Activated gamma-delta T cell (primary cell): ENCODE measurements around the gene DAPK1.

Experiments used
- DNase-seq: peaks from one replicate; lab custom pipeline; 2025; lab: John Stamatoyannopoulos, UW

DAPK1 gene

DNA sequence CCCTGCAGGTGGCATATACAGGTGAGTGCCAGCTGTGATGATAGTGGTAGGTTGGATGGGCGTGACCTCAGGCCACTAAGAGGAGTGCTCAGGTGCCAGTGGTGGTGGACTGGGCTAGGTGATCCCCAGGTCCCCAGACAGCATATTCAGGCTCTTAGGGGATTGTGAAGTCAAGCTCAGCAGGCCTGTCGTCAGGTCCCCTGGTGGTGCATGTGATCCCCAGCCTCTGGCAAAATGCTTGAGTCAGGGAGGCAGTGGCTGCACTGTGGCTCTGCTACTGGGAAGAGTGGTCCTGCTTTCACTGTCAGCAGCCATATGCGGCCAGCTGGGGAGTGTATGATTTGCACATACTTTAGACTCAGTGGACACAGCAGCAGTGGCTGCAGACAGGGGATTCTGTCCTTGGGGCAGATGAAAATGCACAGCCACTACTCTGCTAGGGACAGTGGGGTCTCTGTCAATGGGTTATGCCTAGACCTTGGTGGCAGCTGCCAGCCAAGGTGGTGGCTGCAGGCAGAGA lies 196.6 kb downstream of the DAPK1 start:
- DNase-seq = no peak

DNA sequence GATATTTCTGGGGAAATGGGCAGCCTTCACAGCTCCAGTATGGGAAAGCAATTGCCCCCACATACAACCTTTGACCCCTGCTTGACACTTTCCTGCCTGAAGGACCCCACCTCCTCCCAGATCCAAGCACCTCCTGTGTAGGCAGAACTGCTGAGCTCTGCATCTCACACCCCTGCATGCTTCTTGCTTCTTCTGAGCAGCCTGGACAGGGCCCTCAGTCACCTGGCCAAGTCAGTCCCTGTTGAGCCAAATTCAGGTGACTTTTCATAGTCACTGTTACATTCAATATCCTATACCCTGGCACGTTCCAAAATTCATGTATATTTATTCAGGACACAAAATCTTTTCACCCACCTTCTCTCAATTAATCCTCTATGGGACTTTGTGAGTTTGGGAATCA lies 197.9 kb downstream of the DAPK1 start:
- no peak for DNase-seq

DNA sequence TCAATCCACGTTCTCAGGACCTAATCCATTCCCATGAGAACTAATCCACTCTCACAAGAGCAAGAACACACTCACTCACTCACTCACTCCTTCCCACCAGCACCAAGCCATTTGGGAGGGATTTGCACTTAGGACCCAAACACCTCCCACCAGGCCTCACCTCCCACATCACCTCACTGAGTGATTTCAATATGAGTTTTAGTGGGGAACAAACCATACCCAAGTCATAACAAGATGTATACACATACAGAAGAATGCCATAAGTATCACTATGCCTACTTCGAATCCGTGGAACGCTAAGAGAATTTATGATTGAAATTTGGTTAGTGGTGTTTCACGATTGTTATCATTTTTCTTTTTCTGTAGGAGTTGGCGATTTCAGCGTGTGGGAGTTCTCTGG lies 199.0 kb downstream of the DAPK1 start:
- no peak for DNase-seq

- DNase-seq = no peak
These were observed 200.6 kb downstream of the DAPK1 start for GRCh38 chr9:87698069-87698809.

GRCh38 chr9:87699835-87700234 lies 202.2 kb downstream of the DAPK1 start:
- DNase-seq = no peak

GRCh38 chr9:87701491-87701890 lies 203.8 kb downstream of the DAPK1 start:
- DNase-seq = no peak

DNA sequence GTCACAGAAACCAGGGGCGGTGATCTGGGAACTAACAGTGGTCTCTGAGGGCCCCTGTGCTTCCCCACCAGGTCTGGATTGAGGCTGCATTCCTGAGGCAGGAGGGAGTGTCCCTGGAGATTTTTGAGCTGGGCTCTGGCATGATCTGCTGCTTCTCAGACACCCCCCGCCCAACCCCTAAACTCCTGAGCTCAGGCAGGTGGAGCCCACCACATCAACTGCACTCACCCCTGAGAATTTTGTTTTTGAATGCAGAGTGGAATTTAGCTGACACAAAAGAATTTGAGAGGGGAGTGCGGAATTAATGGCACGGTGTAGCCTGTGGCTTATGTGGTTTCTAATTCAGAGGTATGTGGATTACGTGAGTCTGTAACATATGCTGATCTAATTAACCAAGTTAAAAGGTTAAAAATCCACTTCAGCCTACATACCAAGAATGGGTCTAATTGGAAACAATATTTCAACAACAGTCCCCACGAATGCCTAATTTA lies 204.3 kb downstream of the DAPK1 start:
- no peak for DNase-seq

DNA sequence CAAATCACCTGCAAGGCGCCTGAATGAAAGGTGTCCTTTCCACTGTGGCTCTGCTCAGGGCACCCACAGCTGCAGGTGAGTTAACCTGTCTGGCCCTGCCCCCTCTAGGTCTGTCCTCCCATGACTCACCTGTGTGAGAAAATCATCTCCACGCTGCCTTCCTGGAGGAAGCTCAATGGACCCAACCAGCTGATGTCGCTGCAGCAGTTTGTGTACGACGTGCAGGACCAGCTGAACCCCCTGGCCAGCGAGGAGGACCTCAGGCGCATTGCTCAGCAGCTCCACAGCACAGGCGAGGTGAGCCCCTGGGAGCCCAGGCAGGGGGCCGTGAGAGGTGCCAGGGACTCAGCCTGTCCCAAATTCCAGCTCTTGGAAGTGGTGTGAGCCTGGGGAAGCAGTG lies 205.3 kb downstream of the DAPK1 start:
- DNase-seq = no peak

DNA sequence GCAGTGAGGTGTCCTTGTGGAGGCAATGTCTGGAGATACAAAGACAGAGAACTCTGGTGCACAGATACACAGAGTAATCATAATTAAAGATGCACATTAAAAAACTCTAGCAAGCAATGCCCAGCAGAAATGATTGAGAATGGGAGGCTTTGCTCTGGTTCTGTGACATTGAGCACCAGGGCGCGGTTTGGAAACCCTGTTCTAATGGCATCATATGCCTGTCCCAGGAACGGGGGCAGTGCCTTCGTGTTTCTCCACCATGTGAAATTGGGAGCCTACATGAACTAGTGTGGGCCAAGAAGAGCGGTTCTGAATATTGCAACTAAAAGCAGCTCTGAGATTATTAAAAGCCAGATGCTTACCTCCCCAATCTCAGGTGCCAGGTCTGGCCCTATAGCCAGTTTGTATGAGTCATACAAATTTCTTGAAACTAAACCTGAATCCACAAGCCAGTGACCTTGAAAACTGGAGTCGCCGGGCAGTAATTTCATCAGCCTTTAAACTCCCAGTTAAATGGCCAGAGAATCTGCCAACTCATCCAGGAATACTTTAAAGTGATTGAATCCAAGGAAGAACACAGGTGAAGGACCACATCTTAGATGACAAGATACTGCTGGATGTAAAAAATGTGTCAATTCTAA lies 206.1 kb downstream of the DAPK1 start:
- DNase-seq = no peak

- DNase-seq = no peak
These were observed 206.7 kb downstream of the DAPK1 start for GRCh38 chr9:87704342-87704741.

DNA sequence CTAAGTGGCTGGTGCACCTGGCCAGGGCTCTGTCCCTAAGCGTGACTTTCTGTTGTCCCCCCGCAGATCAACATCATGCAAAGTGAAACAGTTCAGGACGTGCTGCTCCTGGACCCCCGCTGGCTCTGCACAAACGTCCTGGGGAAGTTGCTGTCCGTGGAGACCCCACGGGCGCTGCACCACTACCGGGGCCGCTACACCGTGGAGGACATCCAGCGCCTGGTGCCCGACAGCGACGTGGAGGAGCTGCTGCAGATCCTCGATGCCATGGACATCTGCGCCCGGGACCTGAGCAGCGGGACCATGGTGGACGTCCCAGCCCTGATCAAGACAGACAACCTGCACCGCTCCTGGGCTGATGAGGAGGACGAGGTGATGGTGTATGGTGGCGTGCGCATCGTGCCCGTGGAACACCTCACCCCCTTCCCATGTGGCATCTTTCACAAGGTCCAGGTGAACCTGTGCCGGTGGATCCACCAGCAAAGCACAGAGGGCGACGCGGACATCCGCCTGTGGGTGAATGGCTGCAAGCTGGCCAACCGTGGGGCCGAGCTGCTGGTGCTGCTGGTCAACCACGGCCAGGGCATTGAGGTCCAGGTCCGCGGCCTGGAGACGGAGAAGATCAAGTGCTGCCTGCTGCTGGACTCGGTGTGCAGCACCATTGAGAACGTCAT lies 208.5 kb downstream of the DAPK1 start:
- no peak for DNase-seq

DNA sequence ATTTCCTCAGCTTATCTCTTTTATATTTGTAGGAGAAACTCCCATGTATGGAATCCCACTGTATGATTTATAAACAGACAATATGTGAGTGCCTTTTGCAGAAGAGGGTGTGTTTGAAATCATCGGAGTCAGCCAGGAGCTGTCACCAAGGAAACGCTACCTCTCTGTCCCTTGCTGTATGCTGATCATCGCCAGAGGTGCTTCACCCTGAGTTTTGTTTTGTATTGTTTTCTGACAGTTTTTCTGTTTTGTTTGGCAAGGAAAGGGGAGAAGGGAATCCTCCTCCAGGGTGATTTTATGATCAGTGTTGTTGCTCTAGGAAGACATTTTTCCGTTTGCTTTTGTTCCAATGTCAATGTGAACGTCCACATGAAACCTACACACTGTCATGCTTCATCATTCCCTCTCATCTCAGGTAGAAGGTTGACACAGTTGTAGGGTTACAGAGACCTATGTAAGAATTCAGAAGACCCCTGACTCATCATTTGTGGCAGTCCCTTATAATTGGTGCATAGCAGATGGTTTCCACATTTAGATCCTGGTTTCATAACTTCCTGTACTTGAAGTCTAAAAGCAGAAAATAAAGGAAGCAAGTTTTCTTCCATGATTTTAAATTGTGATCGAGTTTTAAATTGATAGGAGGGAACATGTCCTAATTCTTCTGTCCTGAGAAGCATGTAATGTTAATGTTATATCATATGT lies 210.3 kb downstream of the DAPK1 start:
- DNase-seq = no peak

DNA sequence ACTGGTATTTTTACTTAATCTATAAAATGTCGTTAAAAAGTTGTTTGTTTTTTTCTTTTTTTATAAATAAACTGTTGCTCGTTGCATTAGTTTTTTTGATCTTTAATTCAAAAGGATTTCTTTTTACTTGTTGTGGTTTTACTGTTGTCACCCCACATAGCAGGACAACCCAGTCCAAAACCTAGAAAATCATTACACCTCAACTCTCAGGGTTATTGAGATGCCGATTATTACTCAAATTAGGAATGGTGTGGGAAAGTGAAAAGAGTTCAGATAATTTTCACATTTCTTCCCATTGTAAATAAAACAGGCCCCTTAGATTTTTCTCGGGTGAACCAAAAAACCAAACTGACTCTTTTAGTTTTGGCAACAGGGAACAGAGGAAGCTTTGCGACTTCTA lies 210.9 kb downstream of the DAPK1 start:
- DNase-seq = no peak

DNA sequence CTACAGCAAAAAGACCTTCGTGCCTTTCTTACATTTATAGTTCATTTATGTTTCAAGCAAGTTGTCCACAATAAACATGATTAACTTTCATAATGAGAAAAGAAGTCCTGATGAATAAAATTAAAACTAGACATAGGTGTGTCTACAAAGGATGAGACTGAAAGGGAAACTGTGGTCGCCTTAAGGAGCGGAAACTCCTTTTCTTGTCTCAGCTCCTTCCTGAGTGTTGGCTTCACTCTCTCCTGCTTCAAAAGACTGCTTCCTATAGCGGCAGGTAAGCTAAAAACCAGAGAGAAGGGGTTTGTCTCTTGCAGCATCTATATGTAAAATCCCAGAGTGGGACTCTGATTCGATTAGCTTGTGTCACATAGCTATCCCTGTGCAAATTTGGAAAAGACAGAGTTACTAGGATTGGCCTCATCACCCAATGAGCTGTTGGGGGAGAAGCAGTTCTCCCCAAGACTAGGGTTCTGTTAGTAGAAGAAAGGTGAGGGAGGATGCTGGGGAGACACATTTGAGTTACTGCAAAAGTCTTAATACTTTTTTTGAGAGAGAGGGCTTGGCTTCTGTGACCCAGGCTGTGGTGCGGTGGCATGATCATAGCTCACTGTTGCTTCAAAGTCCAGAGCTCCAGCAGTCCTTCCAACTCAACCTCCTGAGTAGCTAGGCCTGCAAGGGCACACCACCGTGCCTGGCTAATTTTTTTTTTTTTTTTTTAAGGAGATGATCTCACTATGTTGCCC lies 211.5 kb downstream of the DAPK1 start:
- DNase-seq = no peak

- no peak for DNase-seq
These were observed 212.8 kb downstream of the DAPK1 start for GRCh38 chr9:87710443-87710842.

GRCh38 chr9:87711857-87712800 lies 214.5 kb downstream of the DAPK1 start:
- no peak for DNase-seq

- no peak for DNase-seq
These were observed 215.2 kb downstream of the DAPK1 start for GRCh38 chr9:87712801-87713277.

- DNase-seq = no peak
These were observed 215.8 kb downstream of the DAPK1 start for GRCh38 chr9:87713278-87713987.

DNA sequence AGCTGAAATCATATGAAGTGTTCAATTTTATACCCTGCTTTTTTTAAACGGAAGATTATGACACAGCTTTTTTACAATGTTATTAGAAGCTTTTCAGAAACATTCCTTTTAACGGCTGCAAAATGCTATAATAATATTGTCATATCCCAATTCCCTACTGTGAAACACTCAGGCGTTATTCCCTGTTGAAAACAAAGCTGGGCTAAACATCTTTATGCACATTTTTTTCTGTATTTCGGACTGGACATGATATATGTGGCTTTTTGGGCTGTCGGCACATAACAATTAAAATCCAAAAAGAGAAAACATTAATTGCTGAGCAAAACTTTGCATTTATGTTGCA lies 216.3 kb downstream of the DAPK1 start:
- no peak for DNase-seq

GRCh38 chr9:87714819-87715218 lies 217.2 kb downstream of the DAPK1 start:
- DNase-seq = no peak
